K562 (cell line): ENCODE measurements around the gene RPL29. TPM values are rescaled to one million over a fixed set of nuclear protein-coding genes. Genes with fewer than 3 reads are reported as not detected.

Source experiments
- ADNP ChIP-seq: fragments of 200-800 bp; sonication (Bioruptor generic); IDR thresholded peaks from 2 replicates; pipeline ENCODE4 v1.6.1; 2016; ENCODE audit warnings: missing genetic modification characterization, missing compliant biosample characterization
- HMGN3 ChIP-seq: IDR thresholded peaks from 2 replicates; pipeline ENCODE4 v1.6.1; 2011; ENCODE audit warnings: borderline replicate concordance, low read depth, mild to moderate bottlenecking, mixed read lengths, low read length; ENCODE audit not compliant: insufficient read length; ENCODE audit errors: extremely low read depth
- POLR2G ChIP-seq: fragments of 200-400 bp; formaldehyde crosslinking; IDR thresholded peaks from 2 replicates; pipeline ENCODE4 v1.6.1; 2017; ENCODE audit warnings: low read depth, mild to moderate bottlenecking, antibody characterized with exemption, low read length, moderate library complexity
- SRSF3 ChIP-seq: fragments of 200-400 bp; formaldehyde crosslinking; IDR thresholded peaks from 2 replicates; pipeline ENCODE4 v1.6.1; 2016; ENCODE audit warnings: mild to moderate bottlenecking, low read length, moderate library complexity; ENCODE audit not compliant: insufficient read depth
- ZFP36 ChIP-seq: fragments of 150-350 bp; IDR thresholded peaks from 2 replicates; pipeline ENCODE4 v1.6.1; 2018; ENCODE audit warnings: low read length, low read depth; ENCODE audit not compliant: partially characterized antibody
- ZNF124 ChIP-seq: sonication (generic); formaldehyde crosslinking; IDR thresholded peaks from 2 replicates; pipeline ENCODE4 v1.8.1; 2022; ENCODE audit warnings: missing genetic modification reagents
- ZNF212 ChIP-seq: fragments of 450-650 bp; formaldehyde crosslinking; IDR thresholded peaks from 2 replicates; pipeline ENCODE4 v1.4.0; 2020; ENCODE audit warnings: mild to moderate bottlenecking
- ZNF384 ChIP-seq: IDR thresholded peaks from 2 replicates; pipeline ENCODE4 v1.6.1; 2012; ENCODE audit warnings: low read depth, low read length, improper control_type of control experiment
- ZNF592 ChIP-seq: fragments of 450-650 bp; IDR thresholded peaks from 2 replicates; pipeline ENCODE4 v1.6.1; 2017; ENCODE audit warnings: antibody characterized with exemption, mild to moderate bottlenecking
- ZNF707 ChIP-seq: fragments of 250-450 bp; sonication (Bioruptor Pico); conservative IDR thresholded peaks from 2 replicates; pipeline ENCODE4 v1.8.0; 2022; ENCODE audit warnings: inconsistent platforms, mild to moderate bottlenecking, moderate library complexity
- ZNF717 ChIP-seq: fragments of 250-450 bp; sonication (Bioruptor Pico); IDR thresholded peaks from 2 replicates; pipeline ENCODE4 v1.5.0; 2021
- polyA plus RNA-seq, 8 experiments: library from polyadenylated mRNA; depleted of rRNA in 4 of 8; stranded (reverse) in 5 of 8; unstranded in 3 of 8; fragments of >200 nt; fragmentation: Nextera tagmentation in 2 of 8; fragmentation: Illumina TruSeq in 1 of 8; extraction: Ambion mirVana in 2 of 8; extraction: Trizol in 1 of 8; gene quantifications; 2 replicates each; pipeline versions ENCODE4 v1.2.1 to v1.2.3, GENCODE V29; 2011 to 2014; ENCODE audit warnings: inconsistent platforms in 1 of 8, missing spikeins in 1 of 8
- total RNA-seq, 7 experiments: library from RNA; depleted of rRNA in 6 of 7; stranded (reverse); fragments of >200 nt in 6 of 7; fragmentation: Illumina TruSeq in 2 of 7; extraction: Trizol in 2 of 7; gene quantifications; 2 replicates each; pipeline versions ENCODE4 v1.2.1 to v1.2.3, GENCODE V29; 2011 to 2021; ENCODE audit warnings: low replicate concordance in 1 of 7
- TF ChIP-seq, protein P1 (sequence below): fragments of 450-650 bp; IDR thresholded peaks from 2 replicates; pipeline ENCODE4 v1.6.1; 2017; ENCODE audit warnings: antibody characterized with exemption
- TF ChIP-seq, protein P2 (sequence below): fragments of 450-650 bp; IDR thresholded peaks from 2 replicates; pipeline ENCODE4 v1.6.1; 2016; ENCODE audit warnings: missing biosample characterization, missing genetic modification characterization

Gene RPL29
- total and polyA plus RNA-seq, 9 of the 15 experiments (the other 6 are each of a cell fraction or from before 2014, with no cell fraction given): 568 to 1,475 (median 1,104) TPM

DNA sequence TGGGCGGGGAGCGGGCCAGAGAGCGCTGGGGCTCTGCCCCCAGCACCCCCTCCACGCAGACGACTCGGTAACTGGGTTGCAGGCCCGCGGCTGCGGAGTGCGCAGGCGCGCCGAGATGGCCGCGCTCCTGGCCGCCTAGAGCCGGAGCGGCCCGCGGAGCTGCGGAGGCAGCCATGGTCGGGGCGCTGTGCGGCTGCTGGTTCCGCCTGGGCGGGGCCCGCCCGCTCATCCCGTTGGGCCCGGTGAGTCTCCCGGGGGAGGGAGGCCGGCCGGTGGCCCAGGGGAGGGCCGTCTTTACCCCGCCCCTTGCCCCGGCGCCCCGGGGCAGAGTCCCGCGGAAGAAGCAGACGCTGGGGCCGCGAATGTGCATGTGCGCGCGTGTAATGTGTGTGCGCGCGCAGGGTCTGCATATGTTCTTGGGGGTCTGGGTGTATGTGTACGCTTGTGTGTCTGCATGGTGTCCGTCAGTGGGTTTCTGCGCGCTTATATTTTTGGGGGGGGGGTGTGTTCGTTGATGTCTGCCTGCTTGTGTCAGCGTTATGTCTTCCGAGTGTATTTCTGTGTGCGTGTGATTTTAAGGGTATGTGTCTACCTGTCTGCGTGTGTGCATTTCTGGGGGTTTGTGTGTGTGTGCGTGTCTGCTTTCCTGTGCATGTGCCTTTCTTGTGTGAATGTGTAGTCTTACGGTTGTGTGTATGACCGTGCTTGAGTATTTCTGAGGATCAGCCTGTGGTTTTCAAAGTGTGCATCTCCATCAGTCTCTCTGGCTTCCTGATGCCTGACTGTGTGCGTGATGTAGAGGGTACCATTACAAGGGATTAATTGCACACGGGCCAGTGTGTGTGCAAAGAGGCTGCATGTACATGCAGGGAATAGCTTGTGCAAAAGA lies 20.5 kb downstream of the RPL29 start, which contains the start of gene ABHD14A (continued):
- TF ChIP-seq ADNP (tag) (no peak), POLR2G (peak; percentile 92), HMGN3 (peak; percentile 70), ZNF592 (0 out of 2 replicates have a peak, but pooled peaks have one; percentile 41), SRSF3 (no peak), ZNF717 (CRISPR knock-in tag) (no peak), ZNF124 (CRISPR knock-in tag) (no peak), ZNF212 (no peak), ZFP36 (no peak), ZNF384 (no peak), ZNF707 (CRISPR knock-in tag) (no peak)
- TF ChIP-seq, protein P1, sequence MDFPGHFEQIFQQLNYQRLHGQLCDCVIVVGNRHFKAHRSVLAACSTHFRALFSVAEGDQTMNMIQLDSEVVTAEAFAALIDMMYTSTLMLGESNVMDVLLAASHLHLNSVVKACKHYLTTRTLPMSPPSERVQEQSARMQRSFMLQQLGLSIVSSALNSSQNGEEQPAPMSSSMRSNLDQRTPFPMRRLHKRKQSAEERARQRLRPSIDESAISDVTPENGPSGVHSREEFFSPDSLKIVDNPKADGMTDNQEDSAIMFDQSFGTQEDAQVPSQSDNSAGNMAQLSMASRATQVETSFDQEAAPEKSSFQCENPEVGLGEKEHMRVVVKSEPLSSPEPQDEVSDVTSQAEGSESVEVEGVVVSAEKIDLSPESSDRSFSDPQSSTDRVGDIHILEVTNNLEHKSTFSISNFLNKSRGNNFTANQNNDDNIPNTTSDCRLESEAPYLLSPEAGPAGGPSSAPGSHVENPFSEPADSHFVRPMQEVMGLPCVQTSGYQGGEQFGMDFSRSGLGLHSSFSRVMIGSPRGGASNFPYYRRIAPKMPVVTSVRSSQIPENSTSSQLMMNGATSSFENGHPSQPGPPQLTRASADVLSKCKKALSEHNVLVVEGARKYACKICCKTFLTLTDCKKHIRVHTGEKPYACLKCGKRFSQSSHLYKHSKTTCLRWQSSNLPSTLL: 0 out of 2 replicates have a peak, but pooled peaks have one; percentile 52
- TF ChIP-seq, protein P2, sequence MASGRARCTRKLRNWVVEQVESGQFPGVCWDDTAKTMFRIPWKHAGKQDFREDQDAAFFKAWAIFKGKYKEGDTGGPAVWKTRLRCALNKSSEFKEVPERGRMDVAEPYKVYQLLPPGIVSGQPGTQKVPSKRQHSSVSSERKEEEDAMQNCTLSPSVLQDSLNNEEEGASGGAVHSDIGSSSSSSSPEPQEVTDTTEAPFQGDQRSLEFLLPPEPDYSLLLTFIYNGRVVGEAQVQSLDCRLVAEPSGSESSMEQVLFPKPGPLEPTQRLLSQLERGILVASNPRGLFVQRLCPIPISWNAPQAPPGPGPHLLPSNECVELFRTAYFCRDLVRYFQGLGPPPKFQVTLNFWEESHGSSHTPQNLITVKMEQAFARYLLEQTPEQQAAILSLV: no peak
